Stimulated activated CD4-positive, alpha-beta T cell treated with anti-CD3 and anti-CD28 coated beads, Interleukin-1b, Interleukin-23, amount 100 ng/mL, for 48 hours (primary cell): ENCODE data around the gene FIZ1.

Experiments
- DNase-seq: peaks from one replicate; pipeline ENCODE4 v3.0.0-alpha.2; 2020

Gene FIZ1

GRCh38 chr19:55566823-55567222 is 32.5 kb downstream of the FIZ1 start:
- DNase-seq = no peak

DNA sequence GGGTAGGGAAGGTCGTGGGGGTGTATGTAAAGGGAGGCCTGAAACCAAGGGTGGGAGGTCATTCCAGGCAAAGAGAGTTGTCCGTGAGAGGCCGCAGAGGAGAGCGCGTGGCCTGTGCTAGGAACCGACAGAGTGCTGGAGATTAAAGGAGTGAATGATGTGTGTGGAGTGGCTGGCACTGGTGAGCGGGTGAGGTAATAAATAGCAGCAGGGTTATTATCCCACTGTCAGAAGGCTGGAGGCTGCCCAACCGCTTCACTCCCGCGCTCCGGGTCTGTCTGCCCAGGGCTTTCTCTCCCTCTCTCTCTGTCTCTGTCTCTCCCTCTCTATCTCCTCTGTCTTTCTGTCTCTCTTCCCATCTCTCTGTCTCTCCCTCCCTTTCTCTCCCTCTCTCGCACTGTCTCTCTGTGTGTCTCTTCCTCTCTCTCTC is 36.0 kb downstream of the FIZ1 start:
- no peak for DNase-seq

DNA sequence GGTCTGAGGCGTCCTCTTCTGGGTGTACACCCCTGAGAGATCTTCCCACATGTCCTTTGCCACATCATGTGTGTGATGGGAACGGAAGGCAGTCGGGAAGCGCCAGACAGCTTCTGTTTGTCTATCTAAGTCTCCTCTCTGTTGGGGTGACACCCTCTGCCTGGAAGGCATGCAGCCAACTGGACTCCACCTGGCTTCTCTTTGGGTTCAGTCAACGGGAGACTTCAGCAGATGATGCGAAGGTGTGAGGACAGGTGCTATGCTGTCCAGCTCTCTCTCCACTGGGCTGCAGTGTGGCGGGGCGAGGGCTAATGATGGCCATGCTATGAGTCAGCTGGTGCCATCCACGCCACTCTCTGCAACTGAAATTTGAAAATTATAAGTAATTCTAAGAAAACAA is 39.6 kb downstream of the FIZ1 start:
- no peak for DNase-seq

GRCh38 chr19:55554741-55555152 is 44.6 kb downstream of the FIZ1 start:
- DNase-seq = no peak

- DNase-seq = no peak
These were observed 45.0 kb downstream of the FIZ1 start for GRCh38 chr19:55554302-55554701.

GRCh38 chr19:55553217-55554182 is 45.8 kb downstream of the FIZ1 start:
- DNase-seq = no peak

DNA sequence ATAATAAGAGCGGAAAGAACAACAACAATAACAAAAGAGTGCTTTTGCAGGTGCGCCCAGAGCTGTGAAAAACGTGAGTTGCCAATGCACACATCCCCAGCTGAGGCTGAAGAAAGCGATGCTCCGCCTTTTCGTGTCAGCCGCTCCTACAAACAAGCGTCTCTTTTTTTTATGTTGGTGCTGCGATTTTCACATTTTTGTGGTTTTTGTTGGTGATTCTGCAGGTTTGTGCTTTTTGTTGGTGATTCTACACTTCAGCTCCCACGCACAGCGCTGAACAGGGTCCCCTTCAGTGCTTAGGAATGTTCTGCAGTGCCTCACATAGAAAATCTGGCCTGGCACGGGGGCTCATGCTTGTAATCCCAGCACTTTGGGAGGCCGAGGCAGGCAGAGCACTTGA is 46.7 kb downstream of the FIZ1 start:
- DNase-seq = no peak

DNA sequence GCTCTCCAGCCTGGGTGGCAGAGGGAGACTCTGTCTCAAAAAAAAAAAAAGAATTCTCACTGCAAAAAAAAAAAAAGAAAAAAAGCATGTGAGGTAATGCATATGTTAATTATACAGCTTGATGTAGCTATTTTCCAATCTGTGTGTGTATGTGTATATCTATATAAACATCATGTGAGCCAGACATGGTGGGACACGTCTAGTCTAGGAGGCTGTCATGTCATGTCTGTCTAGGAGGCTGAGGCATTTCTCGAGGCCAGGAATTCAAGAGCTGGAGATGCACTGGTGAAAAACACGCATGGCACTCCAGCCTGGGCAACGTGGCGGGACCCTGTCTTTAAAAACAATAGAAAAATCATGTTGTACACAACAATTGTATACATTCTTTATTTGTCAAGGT is 47.1 kb downstream of the FIZ1 start:
- no peak for DNase-seq

DNA sequence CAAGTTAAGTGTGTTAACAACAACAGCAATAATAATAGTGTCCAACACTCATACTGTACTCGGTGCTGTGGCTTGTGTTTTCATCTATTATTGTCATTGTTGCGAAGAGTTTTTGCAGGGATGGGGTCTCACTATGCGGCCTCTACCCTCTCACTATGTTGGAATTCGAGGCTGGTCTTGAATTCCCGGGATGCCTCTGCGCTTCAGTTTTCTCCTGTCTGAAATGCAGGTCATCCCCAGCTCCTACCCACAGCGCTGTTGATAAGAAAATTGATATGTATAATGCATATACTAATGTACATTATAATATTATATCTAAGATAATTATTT is 49.0 kb downstream of the FIZ1 start:
- no peak for DNase-seq

DNA sequence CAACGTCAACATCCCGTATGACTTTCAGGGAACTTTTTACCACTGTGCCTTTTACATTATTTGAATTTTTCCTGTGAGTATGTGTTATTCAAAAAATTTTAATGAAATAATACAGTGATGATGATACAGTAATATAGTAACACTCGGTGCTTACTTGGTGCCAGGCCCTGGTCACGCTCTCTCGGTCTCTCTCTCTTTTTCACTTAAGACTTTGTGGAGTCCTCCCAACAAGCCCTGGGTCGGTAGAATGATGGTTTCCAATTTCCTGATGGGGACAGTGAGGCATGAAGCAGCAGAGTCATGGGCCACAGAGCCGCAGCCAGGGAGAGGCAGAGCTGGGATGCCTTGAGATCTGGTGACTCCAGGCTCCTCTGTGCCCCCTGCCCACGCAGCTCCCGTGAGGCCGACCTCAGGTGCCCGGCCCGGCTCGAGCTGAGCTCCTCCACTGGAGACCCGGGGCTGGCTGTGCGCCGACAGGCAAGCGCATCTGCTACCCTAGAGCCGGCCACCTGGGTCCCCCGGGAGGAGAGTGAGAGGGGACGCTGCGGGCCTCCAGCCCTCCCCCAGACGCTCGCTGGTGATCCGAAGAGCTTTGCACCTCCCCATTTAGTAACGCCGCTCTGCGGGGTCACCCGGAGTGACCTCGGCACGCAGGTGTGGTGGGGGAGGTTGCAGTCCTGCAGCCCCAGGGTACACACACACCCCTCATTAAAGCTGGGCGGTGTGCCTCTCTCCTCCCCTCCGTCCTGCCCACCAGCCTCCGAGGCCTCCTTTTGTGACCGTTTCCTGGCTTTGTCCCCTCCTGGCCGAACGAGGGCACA is 49.6 kb downstream of the FIZ1 start:
- no peak for DNase-seq

DNA sequence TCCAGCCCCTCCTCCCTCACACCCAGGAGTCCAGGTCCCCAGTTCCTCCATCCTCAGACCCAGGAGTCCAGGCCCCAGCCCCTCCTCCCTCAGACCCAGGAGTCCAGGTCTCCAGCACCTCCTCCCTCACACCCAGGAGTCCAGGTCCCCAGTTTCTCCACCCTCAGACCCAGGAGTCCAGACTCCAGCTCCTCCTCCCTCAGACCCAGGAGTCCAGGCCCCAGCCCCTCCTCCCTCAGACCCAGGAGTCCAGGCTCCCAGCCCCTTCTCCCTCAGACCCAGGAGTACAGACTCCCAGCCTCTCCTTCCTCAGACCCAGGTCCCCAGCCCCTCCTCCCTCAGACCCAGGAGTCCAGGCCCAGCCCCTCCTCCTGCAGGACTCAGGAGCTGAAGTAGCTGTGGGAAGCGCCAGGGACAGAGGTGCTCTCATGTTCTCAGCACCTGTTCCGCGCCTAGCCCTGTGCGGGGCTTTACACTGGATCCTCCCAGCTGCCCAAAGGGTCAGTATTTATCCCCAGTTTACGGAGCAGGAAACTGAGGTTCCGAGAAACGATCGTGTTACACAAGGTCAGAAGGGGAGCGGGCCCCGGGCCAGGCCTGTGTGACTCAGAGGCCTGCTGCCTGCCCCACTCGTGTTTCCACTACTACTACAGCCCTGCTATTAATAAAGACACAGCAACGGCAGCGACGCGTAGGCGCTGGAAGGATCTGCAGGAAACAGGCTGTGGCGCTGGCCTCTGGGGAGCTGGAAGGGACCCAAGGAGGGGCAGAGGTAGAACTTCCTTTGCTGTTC is 52.3 kb downstream of the FIZ1 start:
- no peak for DNase-seq

- DNase-seq = no peak
These were observed 53.3 kb downstream of the FIZ1 start for GRCh38 chr19:55546011-55546410.

DNA sequence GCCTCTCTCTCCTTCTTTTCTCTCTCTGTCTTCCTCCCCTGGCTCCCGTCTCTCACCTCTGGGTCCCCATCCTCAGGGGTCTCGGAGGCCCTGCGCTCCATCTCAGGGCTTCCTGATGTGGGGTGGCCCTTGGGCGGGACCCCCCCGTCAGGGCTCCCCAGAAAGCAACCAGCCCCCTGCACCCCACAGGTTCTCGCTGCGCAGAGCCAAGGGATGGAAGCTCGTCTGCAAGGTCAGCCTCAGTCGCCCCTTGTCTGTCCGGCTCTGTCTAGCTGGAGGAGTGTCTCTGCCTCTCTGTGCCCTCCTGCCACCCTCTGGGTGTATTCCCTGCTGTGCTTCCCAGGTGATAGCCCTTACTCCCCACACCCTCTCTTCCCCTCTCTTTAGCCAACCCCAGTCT is 53.9 kb downstream of the FIZ1 start, which contains the start of gene SBK3:
Gene SBK3 (minus strand): TSS at position 101 of the 400 bp plus-strand sequence. CDS start 0 bp downstream, at position 101.
- DNase-seq = no peak

DNA sequence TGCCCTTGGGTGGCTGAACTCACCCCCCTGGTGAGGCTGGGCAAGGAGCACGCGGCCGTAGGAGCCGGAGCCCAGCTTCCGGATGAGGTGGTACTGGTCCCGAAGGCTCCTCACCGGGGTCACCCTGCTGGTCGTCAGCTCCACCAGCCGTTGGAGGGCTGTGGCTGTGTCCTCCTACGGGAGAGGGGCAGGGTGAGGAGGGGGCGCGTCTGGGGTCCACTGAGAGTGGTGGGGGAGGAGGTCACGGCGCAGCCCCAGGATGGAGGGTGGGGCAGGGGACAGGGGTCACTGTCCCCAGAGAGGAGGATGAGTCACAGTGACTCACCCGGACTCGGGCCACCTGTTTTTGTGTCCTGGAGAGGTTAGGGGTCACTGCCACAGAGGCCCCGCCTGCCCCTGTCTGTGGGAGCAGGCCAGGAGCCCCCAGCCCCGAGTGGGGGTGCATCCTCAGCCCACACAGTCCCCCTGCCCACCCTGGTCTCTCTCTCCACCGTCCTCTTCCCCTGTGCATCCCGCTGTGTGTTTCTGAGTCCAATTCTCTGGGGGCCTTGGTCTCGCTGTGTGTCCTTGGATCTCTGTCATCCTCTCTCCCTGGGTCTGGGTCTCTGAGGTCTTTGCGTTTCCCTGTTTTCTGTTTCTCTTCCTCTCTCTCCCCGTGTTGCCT is 54.4 kb downstream of the FIZ1 start:
- DNase-seq = no peak

- DNase-seq = no peak
These were observed 55.3 kb downstream of the FIZ1 start for GRCh38 chr19:55544014-55544413.

GRCh38 chr19:55543567-55543966 is 55.8 kb downstream of the FIZ1 start:
- no peak for DNase-seq

GRCh38 chr19:55542292-55542855 is 56.9 kb downstream of the FIZ1 start:
- no peak for DNase-seq
